Measurements from ENCODE around the gene CCDC51. TPM values are rescaled to one million over a fixed set of nuclear protein-coding genes. Genes with fewer than 3 reads are reported as not detected.

The CCDC51 gene
- total and polyA plus RNA-seq, 9 of the 15 experiments (the other 6 are each of a cell fraction or from before 2014, with no cell fraction given): 6.5 to 18.6 (median 15.7) TPM

DNA sequence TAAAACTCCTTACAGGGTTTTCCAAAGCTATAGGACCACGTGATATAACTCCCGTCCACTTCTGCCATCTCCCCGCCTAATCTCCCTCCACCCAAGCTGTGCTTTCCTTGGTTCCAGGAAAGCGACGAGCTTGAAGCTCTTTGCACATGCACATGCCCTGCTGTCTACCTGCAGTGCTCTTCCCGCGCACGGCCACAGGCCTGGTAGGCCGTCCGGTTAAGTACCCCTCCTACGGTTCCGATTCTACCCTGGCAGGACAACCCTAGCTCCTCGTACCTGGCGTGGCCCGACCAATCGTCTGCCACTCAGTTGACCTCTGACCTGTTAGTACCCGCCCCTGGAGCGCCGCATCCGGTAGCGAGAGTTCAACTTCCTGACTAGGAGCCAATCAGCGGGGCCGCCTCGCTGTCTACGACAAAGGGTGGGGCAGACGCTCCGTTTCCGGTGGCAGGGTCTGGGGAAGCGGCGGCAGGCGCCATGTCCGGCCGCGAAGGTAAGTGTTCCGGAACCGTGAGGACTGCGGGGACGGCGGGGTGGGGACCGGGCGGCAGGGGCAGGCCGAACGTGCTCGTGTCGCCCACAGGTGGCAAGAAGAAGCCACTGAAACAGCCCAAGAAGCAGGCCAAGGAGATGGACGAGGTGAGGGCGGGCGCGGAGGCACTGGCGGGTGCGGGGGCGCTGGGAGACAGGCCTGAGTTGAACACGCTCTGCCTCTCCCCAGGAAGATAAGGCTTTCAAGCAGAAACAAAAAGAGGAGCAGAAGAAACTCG lies at the start of gene CCDC51, which contains the start of gene TMA7 (continued):
- TF ChIP-seq CHD7 (IDR thresholded peaks at IDR 0.05; ENCODE audit: low read depth, low read length) (no peak), MYC (IDR thresholded peaks at IDR 0.05; ENCODE audit: low read depth, low read length) (peak; percentile 28), MYC (CRISPR knock-in tag; IDR thresholded peaks at IDR 0.05; ENCODE audit: borderline replicate concordance, low read depth) (0 out of 2 replicates have a peak, but pooled peaks have one; percentile 51), KLF16 (IDR thresholded peaks at IDR 0.05) (no peak), RBFOX2 (IDR thresholded peaks at IDR 0.05; ENCODE audit: low read depth, low read length) (peak; percentile 95), NCOR1 (IDR thresholded peaks at IDR 0.05) (no peak), TCF3 (CRISPR knock-in tag; IDR thresholded peaks at IDR 0.05) (no peak), SMARCB1 (IDR thresholded peaks at IDR 0.05; ENCODE audit: insufficient read length, low read depth) (no peak), ZNF699 (CRISPR knock-in tag; IDR thresholded peaks at IDR 0.05; ENCODE audit: insufficient replicate concordance) (no peak), HSF4 (CRISPR knock-in tag; IDR thresholded peaks at IDR 0.05; ENCODE audit: borderline replicate concordance) (no peak), ZBTB11 (CRISPR knock-in tag; IDR thresholded peaks at IDR 0.05) (peak in 2 of 3 experiments; percentile 46 to 52; a peak in 1 of 6 replicates)

Measured in K562 (cell line).